Nucleus accumbens (tissue), 56 donors: ENCODE data around the gene ACKR1.

Source experiments
- DNase-seq, 56 donors: peaks; one replicate each; lab custom pipeline; 2025; lab: John Stamatoyannopoulos, UW

The ACKR1 gene

DNA sequence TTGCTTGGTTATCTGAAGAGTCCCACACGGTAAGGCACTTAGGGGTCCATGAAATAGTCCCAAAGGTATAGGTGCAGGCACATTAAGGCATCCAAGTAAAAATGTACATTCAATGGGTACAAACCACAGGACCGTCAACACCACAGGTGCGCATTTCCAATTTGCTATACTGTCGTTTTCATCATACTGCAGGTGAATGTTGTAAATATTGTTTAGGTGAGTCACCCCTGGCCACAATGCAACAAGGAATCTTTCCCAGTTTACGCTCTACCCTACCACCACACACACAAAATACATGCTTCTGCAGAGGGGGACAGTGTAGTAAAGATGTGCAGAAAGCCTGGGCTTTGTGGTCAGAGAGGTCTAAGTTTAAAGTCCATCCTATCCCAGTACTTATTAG, 19.6 kb upstream of the ACKR1 start:
- no peak for DNase-seq

DNA sequence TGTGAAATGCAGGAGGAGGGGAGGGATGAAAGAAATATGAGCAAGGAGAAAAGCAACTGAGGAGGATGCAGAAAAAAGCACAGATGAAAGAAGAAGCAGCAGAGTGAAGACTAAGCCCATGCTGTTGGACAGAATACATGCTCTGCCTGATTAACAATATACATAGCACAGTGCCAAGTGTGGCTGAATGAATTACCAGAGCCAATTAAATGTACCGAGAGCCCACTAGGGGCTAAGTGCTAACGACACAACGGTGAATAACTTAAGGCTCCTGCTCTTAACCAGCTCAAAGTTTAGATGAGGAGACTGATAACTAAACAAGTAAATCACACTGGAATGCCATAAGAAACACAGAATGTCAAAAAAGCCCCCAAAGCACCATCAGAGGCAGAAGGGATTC, 17.6 kb upstream of the ACKR1 start:
- no peak for DNase-seq

DNA sequence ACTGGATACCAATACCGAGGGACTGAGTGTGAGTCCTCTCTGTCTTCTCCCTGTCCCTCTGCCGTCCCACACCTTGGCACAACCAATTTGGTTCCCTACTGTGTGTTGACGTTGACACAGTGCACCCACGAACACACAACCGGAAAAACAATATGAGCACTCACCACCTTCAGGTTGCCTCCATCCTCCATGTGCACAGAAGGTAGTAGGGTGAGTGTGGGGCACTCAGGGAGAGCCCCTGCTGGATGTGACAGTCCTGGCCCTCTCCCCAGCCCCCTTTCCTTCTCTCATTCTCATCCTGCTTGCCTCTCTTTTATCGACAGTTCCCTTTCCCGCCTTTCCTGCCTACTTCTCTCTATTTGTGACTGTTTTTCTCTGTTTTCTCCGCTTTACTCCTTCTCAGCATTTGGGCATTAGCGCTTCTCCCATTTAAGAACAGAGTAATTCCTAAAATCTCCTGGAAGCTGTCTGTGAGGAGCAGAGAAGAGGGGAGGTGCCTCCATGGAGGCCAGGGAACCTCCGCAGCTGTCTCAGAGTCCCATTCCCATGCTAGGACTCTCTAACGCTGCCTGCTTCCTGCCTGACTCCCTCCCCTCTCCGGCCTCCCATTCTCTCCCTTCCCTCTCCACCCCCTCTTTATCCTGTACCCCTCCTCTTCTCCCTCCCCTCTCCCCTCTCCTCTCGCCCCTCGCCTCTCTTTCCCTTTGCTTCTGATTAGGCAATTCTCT, 16.9 kb upstream of the ACKR1 start:
- DNase-seq, result no peak

DNA sequence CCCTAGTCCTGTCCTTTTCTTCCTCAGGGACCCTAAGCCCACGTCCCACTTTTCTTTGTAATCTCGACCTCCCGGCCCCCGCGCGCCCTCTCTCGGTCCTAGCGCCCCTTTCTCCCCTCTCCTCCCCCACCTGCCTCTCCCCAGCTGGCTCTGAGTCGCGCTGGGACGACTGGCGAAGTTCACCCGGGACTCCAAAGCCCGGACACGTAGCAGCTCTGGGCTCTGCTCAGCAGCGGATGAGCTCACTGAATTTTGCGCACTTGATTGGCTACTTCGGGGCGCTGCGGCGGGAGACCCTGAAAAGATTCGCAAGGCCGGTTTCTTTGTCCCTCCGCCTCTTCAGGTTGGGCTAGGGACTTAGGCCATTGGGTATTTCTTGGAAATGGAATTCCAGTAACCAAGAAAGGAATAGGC, 16.3 kb upstream of the ACKR1 start:
- DNase-seq, result peak in 32 of 56 donors; percentile 6 to 75 (median 34)

DNA sequence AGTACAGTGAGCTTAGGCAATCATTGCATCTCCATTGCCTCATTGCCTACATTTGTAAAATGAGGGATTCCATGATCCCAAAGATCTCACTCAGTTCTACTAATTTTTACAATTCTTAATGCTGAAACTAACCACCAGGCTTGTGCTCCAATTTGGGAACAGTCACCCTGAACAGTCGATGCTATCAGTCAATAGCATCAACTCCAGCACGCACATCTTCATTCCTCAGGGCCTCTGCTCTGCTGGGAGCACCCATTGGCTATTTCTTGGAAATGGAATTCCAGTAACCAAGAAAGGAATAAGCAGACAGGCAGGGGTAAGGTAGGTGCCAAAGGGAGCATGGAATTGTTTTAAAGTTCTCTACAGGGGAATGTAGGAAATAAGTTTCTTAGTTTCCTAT, 14.2 kb upstream of the ACKR1 start:
- no peak for DNase-seq

DNA sequence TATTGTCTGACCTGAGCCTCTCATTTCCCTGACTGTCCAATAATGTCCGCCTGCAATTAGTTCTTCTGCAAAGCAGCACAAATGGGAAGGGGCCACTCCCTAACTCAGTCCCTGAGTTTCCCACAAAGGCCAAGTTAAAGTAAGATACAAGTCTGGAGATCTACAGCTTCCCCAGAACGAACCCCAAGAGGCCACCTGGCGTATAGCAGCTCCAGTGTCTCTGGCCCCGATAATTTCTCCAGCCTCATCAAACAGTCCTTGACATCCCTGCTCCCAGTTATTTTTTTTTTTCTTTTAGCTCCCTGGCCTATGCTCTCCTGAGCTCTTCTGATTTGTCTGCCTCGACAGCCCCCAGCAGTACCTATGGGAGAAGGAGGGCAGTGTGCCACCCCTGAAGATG, 8.1 kb upstream of the ACKR1 start:
- DNase-seq, result no peak

DNA sequence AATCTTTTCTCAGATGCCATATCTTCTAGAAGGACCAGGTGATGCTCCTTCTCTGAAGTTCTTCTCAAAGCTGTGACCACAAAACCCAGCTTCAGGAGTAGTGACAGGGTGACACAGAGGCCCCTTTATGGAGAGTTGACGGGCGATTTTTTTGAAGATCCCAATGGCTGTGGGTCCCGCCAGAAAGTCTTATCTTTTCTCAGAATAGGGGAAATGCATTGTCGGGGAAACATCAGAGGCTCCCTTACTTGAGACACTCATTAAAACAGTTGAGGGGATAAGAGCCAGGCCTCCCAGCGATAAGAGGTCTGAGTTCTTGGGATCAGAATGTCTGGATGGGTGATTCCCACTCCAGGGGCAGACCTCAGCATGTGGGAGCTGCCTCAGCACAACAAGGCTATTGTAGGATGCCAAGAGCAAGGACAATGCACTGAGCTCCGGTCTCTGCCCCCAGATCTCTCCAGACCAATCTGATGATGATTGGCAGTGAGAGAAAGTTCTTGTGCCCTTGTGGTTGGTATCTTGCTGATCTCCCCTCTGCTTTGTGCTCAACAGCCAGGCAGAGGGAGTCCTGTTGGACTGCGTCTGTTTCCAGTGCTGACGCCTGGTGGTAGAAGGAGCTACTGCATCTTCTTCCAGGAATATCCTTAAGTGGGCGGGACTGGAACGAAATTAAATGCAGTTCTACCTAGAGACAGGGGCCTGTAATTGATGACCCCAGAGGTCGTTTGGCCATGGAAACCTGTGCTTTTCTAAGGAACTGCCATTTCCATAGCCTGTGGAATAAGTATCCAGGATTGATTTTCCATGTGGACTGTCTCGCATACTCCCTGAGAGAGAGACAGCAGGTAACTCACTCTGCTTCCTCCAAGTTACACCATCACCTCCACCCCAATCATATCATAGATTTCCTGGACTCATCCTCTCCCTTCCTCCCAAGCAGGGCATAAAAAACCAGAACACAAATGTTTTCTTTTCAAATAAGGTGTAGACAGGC, 6.8 kb upstream of the ACKR1 start:
- DNase-seq, result peak in 43 of 56 donors; percentile 13 to 89 (median 49)

DNA sequence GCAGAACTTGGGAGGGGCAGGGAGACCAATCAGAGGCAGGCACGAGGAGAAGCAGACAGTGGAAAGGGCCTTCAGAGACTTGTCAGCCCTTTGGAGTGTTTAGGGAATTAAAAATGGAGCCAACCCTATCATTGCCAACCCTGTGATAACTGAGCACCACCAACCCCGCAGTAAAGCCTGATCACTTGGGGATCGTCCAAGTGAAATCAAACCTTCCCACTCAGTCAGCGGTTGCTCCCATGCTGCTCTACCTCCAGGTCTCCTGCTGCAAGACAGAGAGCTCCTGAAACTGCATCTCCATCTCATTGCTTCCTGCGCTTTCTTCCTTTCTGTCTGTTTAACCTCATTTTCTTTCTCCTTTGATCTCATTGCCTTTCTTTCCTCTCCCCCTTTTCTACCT, 4.8 kb upstream of the ACKR1 start:
- DNase-seq, result no peak

DNA sequence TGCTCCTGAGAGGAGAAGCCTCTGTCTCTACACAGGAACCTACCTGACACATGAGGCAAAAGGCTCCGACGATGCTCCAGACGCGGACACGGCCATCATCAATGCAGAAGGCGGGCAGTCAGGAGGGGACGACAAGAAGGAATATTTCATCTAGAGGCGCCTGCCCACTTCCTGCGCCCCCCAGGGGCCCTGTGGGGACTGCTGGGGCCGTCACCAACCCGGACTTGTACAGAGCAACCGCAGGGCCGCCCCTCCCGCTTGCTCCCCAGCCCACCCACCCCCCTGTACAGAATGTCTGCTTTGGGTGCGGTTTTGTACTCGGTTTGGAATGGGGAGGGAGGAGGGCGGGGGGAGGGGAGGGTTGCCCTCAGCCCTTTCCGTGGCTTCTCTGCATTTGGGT, 3.9 kb upstream of the ACKR1 start:
- no peak for DNase-seq

DNA sequence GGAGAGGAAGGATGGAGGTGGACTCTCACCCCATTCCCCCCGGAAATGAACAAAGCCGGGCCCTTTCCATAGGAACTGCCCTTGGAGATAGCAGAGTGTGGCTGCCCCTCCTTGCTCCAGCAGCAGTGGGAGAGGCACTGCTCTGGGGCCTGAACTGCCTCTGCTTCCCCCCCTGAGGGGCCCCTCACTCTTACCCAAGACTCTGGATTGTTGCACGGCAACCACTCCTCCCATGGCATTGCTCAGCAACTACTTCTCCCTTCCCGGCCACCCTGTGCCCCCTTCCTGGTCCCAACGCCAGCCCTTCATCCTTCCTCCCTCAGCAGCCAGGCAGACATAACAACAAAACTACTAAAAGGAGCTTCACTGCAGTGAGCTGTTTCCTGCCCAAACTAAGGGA, 3.0 kb upstream of the ACKR1 start:
- DNase-seq, result no peak

DNA sequence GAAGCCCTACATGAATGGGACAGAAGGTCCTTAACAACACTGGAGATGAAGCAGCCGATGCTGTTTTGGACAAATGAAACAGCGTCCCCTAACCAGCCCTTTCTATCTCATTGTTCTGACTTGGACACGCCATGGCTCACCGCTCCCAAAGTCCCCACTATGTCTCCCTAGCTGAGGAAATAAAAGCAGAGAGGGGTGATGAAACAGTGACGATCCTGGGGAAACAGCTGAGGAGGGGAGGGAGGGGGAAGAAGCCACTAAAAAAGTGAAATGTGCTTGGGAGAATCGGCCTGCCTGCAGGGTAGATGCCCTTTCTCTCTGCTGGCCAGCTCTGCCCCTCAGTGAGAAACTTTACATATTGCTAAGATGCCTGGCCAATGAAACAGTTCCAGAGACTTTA, 1.1 kb upstream of the ACKR1 start:
- DNase-seq, result no peak

DNA sequence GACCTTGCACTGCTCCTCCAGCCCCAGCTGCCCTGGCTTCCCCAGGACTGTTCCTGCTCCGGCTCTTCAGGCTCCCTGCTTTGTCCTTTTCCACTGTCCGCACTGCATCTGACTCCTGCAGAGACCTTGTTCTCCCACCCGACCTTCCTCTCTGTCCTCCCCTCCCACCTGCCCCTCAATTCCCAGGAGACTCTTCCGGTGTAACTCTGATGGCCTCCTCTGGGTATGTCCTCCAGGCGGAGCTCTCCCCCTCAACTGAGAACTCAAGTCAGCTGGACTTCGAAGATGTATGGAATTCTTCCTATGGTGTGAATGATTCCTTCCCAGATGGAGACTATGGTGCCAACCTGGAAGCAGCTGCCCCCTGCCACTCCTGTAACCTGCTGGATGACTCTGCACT, 550 bp downstream of the ACKR1 start:
- DNase-seq, result no peak

DNA sequence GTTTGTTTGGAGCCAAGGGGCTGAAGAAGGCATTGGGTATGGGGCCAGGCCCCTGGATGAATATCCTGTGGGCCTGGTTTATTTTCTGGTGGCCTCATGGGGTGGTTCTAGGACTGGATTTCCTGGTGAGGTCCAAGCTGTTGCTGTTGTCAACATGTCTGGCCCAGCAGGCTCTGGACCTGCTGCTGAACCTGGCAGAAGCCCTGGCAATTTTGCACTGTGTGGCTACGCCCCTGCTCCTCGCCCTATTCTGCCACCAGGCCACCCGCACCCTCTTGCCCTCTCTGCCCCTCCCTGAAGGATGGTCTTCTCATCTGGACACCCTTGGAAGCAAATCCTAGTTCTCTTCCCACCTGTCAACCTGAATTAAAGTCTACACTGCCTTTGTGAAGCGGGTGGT, 1.4 kb downstream of the ACKR1 start:
- no peak for DNase-seq

DNA sequence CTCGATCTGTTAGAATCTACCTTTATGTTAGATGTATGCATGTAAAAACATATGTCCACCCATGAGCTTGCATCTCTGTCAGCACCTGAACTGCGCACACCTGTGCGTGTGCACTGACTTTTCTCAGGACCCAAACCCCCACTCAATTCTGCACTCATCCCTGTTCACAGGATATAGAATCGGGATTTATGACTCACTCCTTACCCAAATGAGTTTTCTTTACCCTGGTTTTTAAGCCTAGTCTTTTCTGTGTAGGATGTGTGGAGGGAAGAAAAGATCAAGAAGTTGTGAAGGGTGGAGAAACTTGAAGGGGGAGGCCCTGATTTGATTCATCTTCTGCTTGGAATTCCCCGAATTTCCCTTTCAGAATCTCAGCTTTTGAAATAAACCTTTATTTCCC, 2.4 kb downstream of the ACKR1 start:
- DNase-seq, result no peak

DNA sequence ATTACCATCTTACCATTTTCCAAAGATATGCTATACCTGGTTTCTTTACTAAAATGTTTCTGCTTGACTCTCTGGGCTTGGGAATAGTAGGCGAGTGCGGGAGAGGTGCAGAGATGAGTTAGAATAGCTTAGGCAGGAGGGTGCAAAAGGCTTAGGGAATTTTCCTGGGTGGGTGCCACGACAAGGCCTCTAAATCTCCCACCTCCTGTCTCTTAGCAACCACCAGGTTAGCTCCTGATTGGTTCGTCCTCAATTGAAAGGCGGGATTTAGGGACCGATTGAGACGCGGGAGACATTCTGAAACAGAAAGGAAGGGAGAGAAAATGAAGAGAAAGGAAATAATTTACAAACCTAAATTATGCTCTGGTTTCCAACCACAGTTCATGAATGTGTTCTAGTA, 3.1 kb downstream of the ACKR1 start:
- peak in 30 of 56 donors; percentile 4 to 82 (median 40) for DNase-seq

DNA sequence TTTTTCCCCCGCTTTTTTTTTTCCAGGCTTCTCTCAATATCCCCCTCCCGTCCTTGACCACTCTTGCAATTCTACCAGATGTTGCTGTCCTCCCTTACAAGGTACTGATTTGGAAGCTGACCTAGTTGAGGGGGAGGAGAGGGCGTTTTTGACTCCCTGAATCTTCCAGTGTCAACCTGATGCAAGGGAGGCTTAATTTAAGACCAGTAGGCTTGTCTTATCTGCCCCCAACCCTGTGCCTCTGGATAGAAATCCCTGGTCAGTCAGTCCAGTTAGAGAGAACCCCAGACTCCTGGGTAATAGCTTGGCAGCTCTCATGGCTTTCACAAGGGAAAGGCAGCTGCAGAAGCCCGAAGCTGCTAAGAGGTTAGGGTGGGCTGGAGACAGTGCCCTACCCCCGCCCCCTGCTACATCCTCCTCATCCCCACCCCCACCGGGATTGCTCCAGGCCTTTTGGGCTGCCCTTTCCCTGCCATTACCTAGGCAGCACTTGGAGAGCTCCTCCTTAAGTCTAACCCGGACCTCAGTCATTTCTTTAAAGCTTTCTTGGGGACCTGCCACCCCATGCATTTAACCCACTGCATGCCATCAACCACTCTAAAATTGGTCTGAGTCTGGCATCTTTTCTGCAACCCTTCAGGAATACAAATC, 3.6 kb downstream of the ACKR1 start:
- no peak for DNase-seq

DNA sequence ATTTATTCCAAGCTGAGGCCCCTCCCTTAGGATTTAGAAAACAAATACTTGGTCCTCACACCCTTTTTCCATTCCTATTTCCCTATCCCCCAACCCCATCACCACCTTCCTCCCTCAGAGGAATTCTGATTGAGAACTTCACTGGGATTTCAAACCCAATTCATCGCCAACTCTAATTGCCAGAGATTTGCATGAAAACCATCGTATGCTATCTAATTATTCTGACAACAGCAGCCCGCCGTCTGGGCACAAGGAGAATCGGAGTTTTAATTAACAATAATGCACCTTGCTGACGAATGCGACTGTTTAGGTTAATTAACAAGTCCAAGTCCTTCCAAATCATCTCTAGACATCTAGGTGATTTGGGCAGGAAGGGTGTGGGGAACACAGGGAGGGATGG, 4.4 kb downstream of the ACKR1 start:
- no peak for DNase-seq

DNA sequence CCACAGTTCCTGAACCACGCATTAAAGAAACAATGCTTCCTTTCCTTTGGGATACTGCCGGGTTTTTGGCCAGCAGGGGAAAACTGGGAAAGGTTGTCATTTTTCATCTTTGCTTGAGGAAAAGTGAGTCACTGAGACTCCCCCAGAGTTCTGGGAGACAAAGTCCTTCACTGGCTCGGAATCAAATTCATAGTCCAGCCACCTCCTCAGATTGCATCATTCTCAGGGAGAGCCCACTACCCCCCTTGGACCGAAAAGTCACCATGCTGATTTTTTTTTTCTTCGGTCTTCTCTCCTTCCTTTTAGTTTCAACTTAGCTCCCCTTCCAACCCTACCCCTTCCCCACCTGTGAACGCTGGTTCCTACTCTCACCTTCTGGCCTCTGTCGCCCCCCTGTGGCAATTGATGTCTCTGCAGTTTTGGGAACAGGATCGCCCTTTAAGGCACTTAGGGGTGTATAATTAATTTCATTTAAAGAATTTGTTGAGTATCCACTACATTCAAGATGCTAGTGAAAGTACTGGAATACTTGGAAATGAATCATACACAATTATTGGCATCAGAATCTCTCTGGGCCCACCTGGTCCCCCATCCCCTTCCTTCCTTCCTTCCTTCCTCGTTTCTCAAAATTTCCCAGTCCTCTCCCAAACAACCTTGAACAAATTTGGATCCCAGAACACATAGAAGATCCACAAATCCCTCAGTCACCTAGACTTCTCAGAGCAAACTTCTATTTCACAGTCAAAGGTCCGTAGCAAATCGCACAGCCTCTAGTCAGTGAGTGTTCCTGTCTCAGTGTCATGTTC, 6.9 kb downstream of the ACKR1 start:
- peak in 24 of 56 donors; percentile 4 to 74 (median 32) for DNase-seq

DNA sequence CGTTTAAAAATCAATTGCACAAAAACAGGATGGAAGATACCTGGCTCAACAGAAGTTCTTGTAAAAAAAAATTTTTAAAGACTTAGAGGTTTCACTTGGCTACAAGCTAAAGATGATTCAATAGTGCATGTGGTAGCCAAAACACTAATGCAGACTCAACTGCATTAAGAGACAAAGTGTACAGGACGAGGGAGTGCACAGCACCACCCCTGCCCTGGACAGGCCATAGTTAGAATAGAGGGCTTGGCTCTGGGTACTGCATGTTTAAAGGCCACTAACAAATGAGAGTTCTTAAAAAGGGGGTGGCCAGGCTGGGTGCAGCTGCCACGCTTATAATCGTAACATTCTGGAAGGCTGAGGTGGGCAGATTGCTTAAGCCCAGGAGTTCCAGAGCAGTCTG, 7.9 kb downstream of the ACKR1 start:
- DNase-seq, result no peak

DNA sequence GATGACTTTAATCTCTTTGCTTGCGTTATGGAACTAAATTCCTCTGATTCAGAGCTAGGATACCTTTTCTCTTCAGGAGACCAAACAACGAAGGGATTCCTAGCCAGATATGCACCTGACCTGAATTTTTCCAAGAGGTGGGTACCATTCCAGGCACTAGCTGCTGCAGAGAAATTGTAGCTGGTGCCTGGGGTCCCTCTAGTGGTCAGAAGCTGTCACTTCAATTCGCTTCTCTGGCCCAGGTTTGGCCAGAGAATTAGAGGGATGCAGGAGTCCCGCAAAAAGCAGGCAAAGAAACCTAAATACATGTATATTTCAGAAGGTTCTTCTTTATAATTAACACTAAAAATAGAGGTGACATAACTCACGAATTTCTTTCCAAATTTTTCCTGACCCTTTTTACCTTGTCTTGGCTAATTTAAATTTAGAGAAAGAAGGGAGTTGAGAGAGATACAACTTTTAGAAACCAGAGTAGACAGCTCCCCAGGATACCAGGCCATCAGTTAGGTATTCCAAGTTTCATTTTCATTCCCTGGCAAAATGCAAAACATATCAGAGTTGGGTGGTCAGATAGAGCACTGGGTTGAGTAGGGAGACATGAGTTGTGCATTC, 9.6 kb downstream of the ACKR1 start:
- DNase-seq, result peak in 19 of 56 donors; percentile 4 to 72 (median 21)
